Tibial artery (tissue), 4 donors: ENCODE results near the gene GLCE.
"Not testable (repeated sequence)": the region's sequence is repeated elsewhere in the genome, so short reads cannot be mapped to it uniquely, and the experiment has no call there.

ENCODE experiments used
- DNase-seq, 2 donors: peaks; one replicate each; pipeline ENCODE4 v3.0.0-alpha.2; 2019
- H3K27ac ChIP-seq, 2 donors: fragments of 200-600 bp; sonication (generic) in 1 of 2; 1 replicate in 1 of 2; 2 replicates in 1 of 2; pipeline ENCODE4 v1.5.1; 2018 to 2019; ENCODE audit warnings: mild to moderate bottlenecking in 1 of 2
- H3K27me3 ChIP-seq, 2 donors: fragments of 200-600 bp; sonication (generic) in 1 of 2; one replicate each; pipeline versions ENCODE4 v1.5.1 to v1.6.0; 2016 to 2019
- H3K36me3 ChIP-seq, 3 donors: fragments of 200-600 bp; sonication (generic) in 2 of 3; one replicate each; pipeline ENCODE4 v1.5.1; 2016 to 2019; ENCODE audit warnings: mild to moderate bottlenecking in 2 of 3
- H3K4me1 ChIP-seq, 4 donors: fragments of 200-600 bp; sonication (generic) in 2 of 4; 1 replicate in 3 of 4; 2 replicates in 1 of 4; pipeline ENCODE4 v1.5.1; 2016 to 2019
- H3K4me3 ChIP-seq, 2 donors: fragments of 200-600 bp; sonication (generic) in 1 of 2; 1 replicate in 1 of 2; 2 replicates in 1 of 2; pipeline ENCODE4 v1.5.1; 2018 to 2019; ENCODE audit warnings: mild to moderate bottlenecking in 2 of 2
- H3K9me3 ChIP-seq, 3 donors: fragments of 200-600 bp; sonication (generic) in 1 of 3; one replicate each; pipeline ENCODE4 v1.5.1; 2016 to 2019
- CTCF ChIP-seq, 2 experiments: fragments of 200-600 bp in 1 of 2; fragments of 450-650 bp in 1 of 2; IDR thresholded peaks; one replicate each; pipeline ENCODE4 v1.5.1; 2017 to 2019; ENCODE audit warnings: antibody characterized with exemption in 2 of 2, mild to moderate bottlenecking in 1 of 2, moderate library complexity in 1 of 2
- intact Hi-C: fragments of 100-400 bp; cut with DNase I; formaldehyde crosslinking; loops from one replicate; pipeline ENCODE4 v1.15.0; 2023; ENCODE audit warnings: low total_unique reads

The GLCE gene

GRCh38 chr15:69149803-69150202, 10.6 kb upstream of the GLCE start:
- no peak for DNase-seq
- intact Hi-C loops = loop anchor here (10.0 kb wide), 1 partner anchor 245 kb away; no protein-coding TSS in a partner anchor
- H3K4me3 ChIP-seq = no peak overlapping the region
- H3K36me3 ChIP-seq = no peaks in the 10 kb centered on the region
- no peak overlapping the region for H3K27ac ChIP-seq
- H3K27me3 ChIP-seq = peaks cover 0 to 36% of the 10 kb centered on the region in 2 donors
- no peaks in the 10 kb centered on the region for H3K4me1 ChIP-seq
- no peak for TF ChIP-seq CTCF (IDR thresholded peaks at IDR 0.05)
- H3K9me3 ChIP-seq = no peaks in the 10 kb centered on the region

GRCh38 chr15:69150336-69150735, 10.1 kb upstream of the GLCE start:
- Histone ChIP-seq H3K4me3 (no peak overlapping the region), H3K27ac (no peak overlapping the region), H3K27me3 (peaks cover 0 to 33% of the 10 kb centered on the region in 2 donors), H3K36me3 (no peaks in the 10 kb centered on the region), H3K4me1 (no peaks in the 10 kb centered on the region), H3K9me3 (no peaks in the 10 kb centered on the region)
- no peak for TF ChIP-seq CTCF (IDR thresholded peaks at IDR 0.05)
- no peak for DNase-seq
- intact Hi-C loops = loop anchor here (10.0 kb wide), 1 partner anchor 244 kb away; no protein-coding TSS in a partner anchor

GRCh38 chr15:69150841-69151240, 9.6 kb upstream of the GLCE start:
- DNase-seq = no peak
- no peaks in the 10 kb centered on the region for H3K36me3 ChIP-seq
- intact Hi-C loops = loop anchor here (10.0 kb wide), 1 partner anchor 244 kb away; no protein-coding TSS in a partner anchor
- H3K27me3 ChIP-seq = peaks cover 0 to 33% of the 10 kb centered on the region in 2 donors
- H3K27ac ChIP-seq = no peak overlapping the region
- H3K9me3 ChIP-seq = no peaks in the 10 kb centered on the region
- no peak overlapping the region for H3K4me3 ChIP-seq
- no peak for TF ChIP-seq CTCF (IDR thresholded peaks at IDR 0.05)
- H3K4me1 ChIP-seq = no peaks in the 10 kb centered on the region

GRCh38 chr15:69153046-69153445, 7.4 kb upstream of the GLCE start:
- no peak overlapping the region for H3K4me3 ChIP-seq
- no peaks in the 10 kb centered on the region for H3K36me3 ChIP-seq
- DNase-seq = no peak
- no peak for TF ChIP-seq CTCF (IDR thresholded peaks at IDR 0.05)
- no peaks in the 10 kb centered on the region for H3K9me3 ChIP-seq
- intact Hi-C loops = loop anchor here (10.0 kb wide), 1 partner anchor 242 kb away; no protein-coding TSS in a partner anchor
- H3K27me3 ChIP-seq = peaks cover 0 to 17% of the 10 kb centered on the region in 2 donors
- no peak overlapping the region for H3K27ac ChIP-seq
- no peaks in the 10 kb centered on the region for H3K4me1 ChIP-seq

- H3K9me3 ChIP-seq, H3K36me3 ChIP-seq, H3K4me3 ChIP-seq, H3K4me1 ChIP-seq, H3K27ac ChIP-seq, DNase-seq: not testable (repeated sequence)
- intact Hi-C loops = loop anchor here (10.0 kb wide), 1 partner anchor 241 kb away; no protein-coding TSS in a partner anchor
- peaks cover 0 to 12% of the 10 kb centered on the region in 2 donors for H3K27me3 ChIP-seq
Measured at GRCh38 chr15:69153587-69153986, 6.8 kb upstream of the GLCE start.

- no peak for TF ChIP-seq CTCF (IDR thresholded peaks at IDR 0.05)
- no peaks in the 10 kb centered on the region for H3K4me1 ChIP-seq
- no peak overlapping the region for H3K27ac ChIP-seq
- intact Hi-C loops = loop anchor here (10.0 kb wide), 1 partner anchor 241 kb away; no protein-coding TSS in a partner anchor
- H3K4me3 ChIP-seq = no peak overlapping the region
- H3K9me3 ChIP-seq = no peaks in the 10 kb centered on the region
- H3K36me3 ChIP-seq = no peaks in the 10 kb centered on the region
- peaks cover 0 to 10% of the 10 kb centered on the region in 2 donors for H3K27me3 ChIP-seq
- DNase-seq = no peak
Measured at GRCh38 chr15:69154078-69154477, 6.4 kb upstream of the GLCE start.
